SKM-1 treated with dmso at 0.1 percent for 144 hours (cell line): ENCODE data around the gene NTRK2.
"Not testable (repeated sequence)": the region's sequence is repeated elsewhere in the genome, so short reads cannot be mapped to it uniquely, and the experiment has no call there.

Experiments
- DNase-seq: peaks from one replicate; lab custom pipeline; 2025; ENCODE audit not compliant: unreplicated experiment; lab: John Stamatoyannopoulos, UW

The NTRK2 gene

GRCh38 chr9:84874596-84874995 lies 205.1 kb downstream of the NTRK2 start:
- no peak for DNase-seq

GRCh38 chr9:84875193-84875592 lies 205.7 kb downstream of the NTRK2 start:
- no peak for DNase-seq

- DNase-seq: no peak
Measured at GRCh38 chr9:84879631-84880030, 210.1 kb downstream of the NTRK2 start.

GRCh38 chr9:84880835-84881234 lies 211.3 kb downstream of the NTRK2 start:
- no peak for DNase-seq

- no peak for DNase-seq
Measured at GRCh38 chr9:84886866-84887265, 217.3 kb downstream of the NTRK2 start.

GRCh38 chr9:84891924-84892323 lies 222.4 kb downstream of the NTRK2 start:
- no peak for DNase-seq

- no peak for DNase-seq
Measured at GRCh38 chr9:84893419-84894128, 224.0 kb downstream of the NTRK2 start.

GRCh38 chr9:84894859-84895258 lies 225.3 kb downstream of the NTRK2 start:
- no peak for DNase-seq

GRCh38 chr9:84897362-84898094 lies 228.0 kb downstream of the NTRK2 start:
- DNase-seq: no peak

- no peak for DNase-seq
Measured at GRCh38 chr9:84898188-84898587, 228.7 kb downstream of the NTRK2 start.

- DNase-seq: not testable (repeated sequence)
Measured at GRCh38 chr9:84898618-84899017, 229.1 kb downstream of the NTRK2 start.

- DNase-seq: no peak
Measured at GRCh38 chr9:84899326-84899725, 229.8 kb downstream of the NTRK2 start.

- DNase-seq: no peak
Measured at GRCh38 chr9:84900421-84900820, 230.9 kb downstream of the NTRK2 start.

- DNase-seq: no peak
Measured at GRCh38 chr9:84903963-84904362, 234.4 kb downstream of the NTRK2 start.

- no peak for DNase-seq
Measured at GRCh38 chr9:84916769-84917168, 247.2 kb downstream of the NTRK2 start.

GRCh38 chr9:84917366-84918070 lies 248.0 kb downstream of the NTRK2 start:
- no peak for DNase-seq

- DNase-seq: no peak
Measured at GRCh38 chr9:84919440-84919839, 249.9 kb downstream of the NTRK2 start.

GRCh38 chr9:84921175-84921574 lies 251.6 kb downstream of the NTRK2 start:
- no peak for DNase-seq

- no peak for DNase-seq
Measured at GRCh38 chr9:84922051-84922450, 252.5 kb downstream of the NTRK2 start.

- DNase-seq: no peak
Measured at GRCh38 chr9:84924266-84924665, 254.7 kb downstream of the NTRK2 start.

GRCh38 chr9:84925225-84925872 lies 255.8 kb downstream of the NTRK2 start:
- no peak for DNase-seq
